Measurements from ENCODE around the gene WLS.
"Not testable (repeated sequence)": the region's sequence is repeated elsewhere in the genome, so short reads cannot be mapped to it uniquely, and the experiment has no call there.

WLS gene

DNA sequence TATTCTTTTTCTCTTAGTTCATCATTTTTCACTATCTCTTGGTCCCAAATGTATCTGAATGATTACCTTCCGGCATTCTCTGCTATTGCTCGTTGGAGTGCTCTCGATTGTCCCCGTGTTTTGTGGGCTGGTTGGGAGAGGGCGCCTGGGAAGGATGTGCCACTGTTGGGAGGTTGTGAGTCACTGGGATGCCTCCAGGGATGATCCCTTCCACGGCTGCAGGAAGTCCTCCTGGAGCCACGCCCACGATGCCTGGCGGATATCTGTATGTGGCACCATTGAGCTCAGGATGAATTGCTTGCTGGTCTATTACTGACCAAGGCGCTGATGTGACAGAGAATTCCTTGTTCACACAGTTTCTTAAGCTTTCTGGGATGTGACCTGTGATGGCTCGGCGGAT is 70.7 kb downstream of the WLS start:
- intact Hi-C loops (cut with micrococcal nuclease); H3K4me1 Mint-ChIP-seq (ENCODE audit: low read depth); H3K27ac Mint-ChIP-seq; H3K27me3 Mint-ChIP-seq; H3K9me3 Mint-ChIP-seq; H3K4me3 Mint-ChIP-seq: not testable (repeated sequence)
- peaks cover 24% of the 10 kb centered on the region for H3K36me3 Mint-ChIP-seq (ENCODE audit: low read depth)

- intact Hi-C loops (cut with micrococcal nuclease); H3K9me3 Mint-ChIP-seq; H3K27me3 Mint-ChIP-seq; H3K4me3 Mint-ChIP-seq; H3K27ac Mint-ChIP-seq; H3K4me1 Mint-ChIP-seq (ENCODE audit: low read depth): not testable (repeated sequence)
- peaks cover 31% of the 10 kb centered on the region for H3K36me3 Mint-ChIP-seq (ENCODE audit: low read depth)
These were observed 71.4 kb downstream of the WLS start for GRCh38 chr1:68160935-68161334.

- Mint-ChIP-seq H3K27ac (no peak overlapping the region), H3K36me3 (ENCODE audit: low read depth) (peaks cover 36% of the 10 kb centered on the region), H3K4me3 (no peak overlapping the region), H3K4me1 (ENCODE audit: low read depth) (no peaks in the 10 kb centered on the region), H3K27me3 (no peaks in the 10 kb centered on the region), H3K9me3 (no peaks in the 10 kb centered on the region)
- intact Hi-C loops (cut with micrococcal nuclease) = no loop called here
These were observed 72.3 kb downstream of the WLS start for GRCh38 chr1:68160021-68160420.

- H3K9me3 Mint-ChIP-seq = no peaks in the 10 kb centered on the region
- no peaks in the 10 kb centered on the region for H3K4me1 Mint-ChIP-seq (ENCODE audit: low read depth)
- no peak overlapping the region for H3K27ac Mint-ChIP-seq
- H3K4me3 Mint-ChIP-seq = no peak overlapping the region
- H3K36me3 Mint-ChIP-seq (ENCODE audit: low read depth) = peaks cover 40% of the 10 kb centered on the region
- intact Hi-C loops (cut with micrococcal nuclease) = no loop called here
- no peaks in the 10 kb centered on the region for H3K27me3 Mint-ChIP-seq
These were observed 73.5 kb downstream of the WLS start for GRCh38 chr1:68158837-68159236.

DNA sequence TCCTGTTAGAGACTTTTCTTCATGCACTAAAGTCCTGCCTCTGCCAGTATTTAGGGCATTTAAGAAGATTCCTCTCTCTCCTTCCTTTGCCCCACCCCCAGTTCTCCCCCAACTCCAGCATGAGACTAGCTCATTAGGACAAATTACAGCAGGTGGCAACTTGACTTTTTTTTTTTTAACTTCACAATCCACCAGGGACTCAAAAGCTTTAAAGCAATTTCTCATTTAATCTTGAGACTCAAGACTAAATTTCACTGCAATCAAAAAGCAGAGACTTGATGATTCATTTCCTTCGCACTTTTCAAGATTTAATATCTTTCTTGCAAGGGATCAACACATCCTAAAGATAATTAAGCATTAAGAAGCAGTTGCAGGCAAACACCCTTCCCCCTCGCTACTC is 74.9 kb downstream of the WLS start:
- H3K9me3 Mint-ChIP-seq = no peaks in the 10 kb centered on the region
- no peaks in the 10 kb centered on the region for H3K4me1 Mint-ChIP-seq (ENCODE audit: low read depth)
- H3K4me3 Mint-ChIP-seq = no peak overlapping the region
- no peaks in the 10 kb centered on the region for H3K27me3 Mint-ChIP-seq
- H3K36me3 Mint-ChIP-seq (ENCODE audit: low read depth) = peaks cover 34% of the 10 kb centered on the region
- intact Hi-C loops (cut with micrococcal nuclease) = no loop called here
- H3K27ac Mint-ChIP-seq = no peak overlapping the region

- intact Hi-C loops (cut with micrococcal nuclease) = no loop called here
- no peaks in the 10 kb centered on the region for H3K27me3 Mint-ChIP-seq
- H3K36me3 Mint-ChIP-seq (ENCODE audit: low read depth) = peaks cover 39% of the 10 kb centered on the region
- no peaks in the 10 kb centered on the region for H3K9me3 Mint-ChIP-seq
- H3K4me1 Mint-ChIP-seq (ENCODE audit: low read depth) = no peaks in the 10 kb centered on the region
- no peak overlapping the region for H3K27ac Mint-ChIP-seq
- no peak overlapping the region for H3K4me3 Mint-ChIP-seq
These were observed 80.6 kb downstream of the WLS start for GRCh38 chr1:68151690-68152089.

GRCh38 chr1:68149907-68150306 is 82.4 kb downstream of the WLS start:
- Mint-ChIP-seq H3K27ac (no peak overlapping the region), H3K4me1 (ENCODE audit: low read depth) (no peaks in the 10 kb centered on the region), H3K27me3 (no peaks in the 10 kb centered on the region), H3K9me3 (no peaks in the 10 kb centered on the region), H3K36me3 (ENCODE audit: low read depth) (peaks cover 25% of the 10 kb centered on the region), H3K4me3 (no peak overlapping the region)
- intact Hi-C loops (cut with micrococcal nuclease) = no loop called here

DNA sequence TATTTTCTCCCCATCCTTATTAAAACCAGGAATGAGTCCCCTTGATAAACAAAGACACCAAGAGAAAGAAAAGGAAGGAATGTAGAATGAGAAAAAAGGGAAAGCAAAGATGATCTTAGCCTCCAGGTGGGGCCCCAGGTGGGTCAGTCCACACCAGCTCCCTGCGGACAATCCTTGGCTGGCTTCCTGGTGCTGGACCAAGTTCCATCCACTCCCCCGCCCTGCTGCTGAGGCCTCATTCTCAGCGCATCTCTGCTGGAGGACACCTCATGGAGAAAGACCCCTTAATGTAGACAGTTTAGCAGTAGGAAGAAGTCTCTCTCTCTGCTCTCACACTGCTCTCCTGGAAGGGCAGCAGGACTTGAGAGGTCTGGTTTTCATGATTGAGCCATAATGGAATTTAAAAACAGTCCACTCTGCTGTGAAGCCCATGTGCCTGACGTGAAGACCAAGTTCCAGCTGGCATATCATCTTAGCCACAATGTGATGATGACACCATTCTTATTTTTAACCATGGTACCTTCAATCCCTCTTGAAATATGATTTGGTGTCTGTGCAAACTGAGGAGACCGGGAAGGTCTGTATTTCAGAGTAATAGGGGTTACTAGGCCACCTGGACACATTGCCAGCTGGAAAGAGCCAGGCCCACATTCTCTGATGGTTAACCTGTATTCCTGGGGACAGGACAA is 83.1 kb downstream of the WLS start:
- intact Hi-C loops (cut with micrococcal nuclease) = no loop called here
- Mint-ChIP-seq H3K9me3 (no peaks in the 10 kb centered on the region), H3K27ac (no peak overlapping the region), H3K27me3 (no peaks in the 10 kb centered on the region), H3K36me3 (ENCODE audit: low read depth) (peaks cover 22% of the 10 kb centered on the region), H3K4me1 (ENCODE audit: low read depth) (no peaks in the 10 kb centered on the region), H3K4me3 (no peak overlapping the region)

GRCh38 chr1:68148631-68149030 is 83.7 kb downstream of the WLS start:
- Mint-ChIP-seq H3K27ac (no peak overlapping the region), H3K9me3 (no peaks in the 10 kb centered on the region), H3K36me3 (ENCODE audit: low read depth) (peaks cover 22% of the 10 kb centered on the region), H3K27me3 (no peaks in the 10 kb centered on the region), H3K4me1 (ENCODE audit: low read depth) (no peaks in the 10 kb centered on the region), H3K4me3 (no peak overlapping the region)
- intact Hi-C loops (cut with micrococcal nuclease) = no loop called here

- intact Hi-C loops (cut with micrococcal nuclease) = no loop called here
- H3K27me3 Mint-ChIP-seq = no peaks in the 10 kb centered on the region
- H3K4me3 Mint-ChIP-seq = no peak overlapping the region
- H3K9me3 Mint-ChIP-seq = no peaks in the 10 kb centered on the region
- peaks cover 22% of the 10 kb centered on the region for H3K36me3 Mint-ChIP-seq (ENCODE audit: low read depth)
- no peak overlapping the region for H3K27ac Mint-ChIP-seq
- H3K4me1 Mint-ChIP-seq (ENCODE audit: low read depth) = no peaks in the 10 kb centered on the region
These were observed 84.7 kb downstream of the WLS start for GRCh38 chr1:68147534-68148171.

GRCh38 chr1:68145418-68146126 is 86.8 kb downstream of the WLS start:
- H3K36me3 Mint-ChIP-seq (ENCODE audit: low read depth) = peaks cover 34% of the 10 kb centered on the region
- intact Hi-C loops (cut with micrococcal nuclease) = no loop called here
- H3K27me3 Mint-ChIP-seq = no peaks in the 10 kb centered on the region
- H3K27ac Mint-ChIP-seq = no peak overlapping the region
- no peaks in the 10 kb centered on the region for H3K4me1 Mint-ChIP-seq (ENCODE audit: low read depth)
- H3K9me3 Mint-ChIP-seq = no peaks in the 10 kb centered on the region
- no peak overlapping the region for H3K4me3 Mint-ChIP-seq

DNA sequence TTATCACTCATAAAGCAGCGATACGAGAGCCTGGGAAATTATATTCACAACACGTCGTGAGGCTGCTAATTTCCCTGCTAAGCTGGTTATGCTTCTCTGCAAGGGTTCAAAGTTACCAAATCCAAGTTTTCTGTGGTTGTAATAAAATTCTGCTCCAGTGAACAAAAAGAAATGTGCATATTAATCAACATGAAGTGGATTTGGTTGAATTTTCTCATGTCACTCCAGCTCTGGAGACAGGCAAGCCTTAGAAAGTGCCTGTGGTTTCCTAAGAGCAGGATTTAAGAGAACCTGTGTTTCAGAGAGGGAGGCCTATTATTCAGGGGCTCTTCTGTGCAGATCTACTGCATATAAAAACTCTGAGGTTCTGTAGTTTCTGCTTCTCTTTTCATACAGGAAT is 87.5 kb downstream of the WLS start:
- Mint-ChIP-seq H3K9me3 (no peaks in the 10 kb centered on the region), H3K4me3 (no peak overlapping the region), H3K4me1 (ENCODE audit: low read depth) (no peaks in the 10 kb centered on the region), H3K27me3 (no peaks in the 10 kb centered on the region), H3K36me3 (ENCODE audit: low read depth) (peaks cover 34% of the 10 kb centered on the region), H3K27ac (no peak overlapping the region)
- intact Hi-C loops (cut with micrococcal nuclease) = no loop called here

GRCh38 chr1:68143633-68144032 is 88.7 kb downstream of the WLS start:
- no peak overlapping the region for H3K4me3 Mint-ChIP-seq
- intact Hi-C loops (cut with micrococcal nuclease) = no loop called here
- H3K27ac Mint-ChIP-seq = no peak overlapping the region
- H3K27me3 Mint-ChIP-seq = no peaks in the 10 kb centered on the region
- H3K36me3 Mint-ChIP-seq (ENCODE audit: low read depth) = peaks cover 27% of the 10 kb centered on the region
- H3K4me1 Mint-ChIP-seq (ENCODE audit: low read depth) = no peaks in the 10 kb centered on the region
- H3K9me3 Mint-ChIP-seq = no peaks in the 10 kb centered on the region

GRCh38 chr1:68142461-68142860 is 89.9 kb downstream of the WLS start:
- no peaks in the 10 kb centered on the region for H3K27me3 Mint-ChIP-seq
- no peaks in the 10 kb centered on the region for H3K9me3 Mint-ChIP-seq
- H3K27ac Mint-ChIP-seq = no peak overlapping the region
- H3K36me3 Mint-ChIP-seq (ENCODE audit: low read depth) = peaks cover 21% of the 10 kb centered on the region
- H3K4me3 Mint-ChIP-seq = no peak overlapping the region
- intact Hi-C loops (cut with micrococcal nuclease) = no loop called here
- no peaks in the 10 kb centered on the region for H3K4me1 Mint-ChIP-seq (ENCODE audit: low read depth)

Data from dendritic cell treated with granulocyte-macrophage colony-stimulating factor and Interleukin-4, amounts not matched to agents 40 ng/mL and 50 ng/mL, for 4 days (primary cell).